ENCODE measurements around the gene NPIPB6.

Gene NPIPB6

GRCh38 chr16:28324235-28324886, 38.9 kb downstream of the NPIPB6 start:
- in situ Hi-C loops (cut with HindIII; ENCODE audit: low sequenced_read_pairs) = no loop called here

DNA sequence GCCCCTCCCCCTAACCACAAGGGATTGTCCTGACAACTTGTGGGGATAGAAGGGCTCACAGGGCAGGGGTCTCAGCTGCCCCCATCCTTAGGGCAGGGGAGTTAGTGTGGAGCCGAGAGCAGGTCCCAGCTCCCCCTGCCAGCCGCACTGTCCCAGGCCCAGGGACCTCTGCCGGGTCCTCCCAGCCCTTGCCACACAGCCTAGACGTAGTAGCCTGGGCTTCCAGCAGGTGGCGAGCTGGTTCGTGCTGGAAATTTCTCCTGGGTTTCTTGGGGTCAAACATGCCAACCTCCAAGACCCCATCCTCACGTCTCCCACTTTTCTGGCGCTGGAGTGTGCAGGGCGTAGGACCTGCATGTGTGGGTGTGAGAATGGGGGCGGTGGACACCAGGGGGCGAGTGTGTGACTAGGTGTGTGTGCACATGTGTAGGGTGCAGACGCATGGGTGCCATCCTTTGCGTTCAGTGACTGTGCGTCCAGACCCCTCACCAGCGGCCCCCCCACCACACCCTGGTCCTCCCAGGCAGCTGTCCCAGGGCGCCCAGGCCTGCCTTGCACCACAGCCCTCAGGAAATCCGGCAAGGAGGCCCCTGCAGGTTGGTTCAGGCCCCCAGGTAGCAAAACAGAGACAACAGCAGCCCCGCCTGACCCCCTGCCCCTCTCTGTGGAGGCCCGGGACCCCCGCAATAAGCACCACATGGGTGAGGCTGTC, 41.5 kb downstream of the NPIPB6 start:
- in situ Hi-C loops (cut with HindIII; ENCODE audit: low sequenced_read_pairs) = no loop called here

GRCh38 chr16:28320741-28321140, 42.6 kb downstream of the NPIPB6 start:
- in situ Hi-C loops (cut with HindIII; ENCODE audit: low sequenced_read_pairs) = no loop called here

GRCh38 chr16:28320023-28320561, 43.2 kb downstream of the NPIPB6 start:
- in situ Hi-C loops (cut with HindIII; ENCODE audit: low sequenced_read_pairs) = no loop called here

DNA sequence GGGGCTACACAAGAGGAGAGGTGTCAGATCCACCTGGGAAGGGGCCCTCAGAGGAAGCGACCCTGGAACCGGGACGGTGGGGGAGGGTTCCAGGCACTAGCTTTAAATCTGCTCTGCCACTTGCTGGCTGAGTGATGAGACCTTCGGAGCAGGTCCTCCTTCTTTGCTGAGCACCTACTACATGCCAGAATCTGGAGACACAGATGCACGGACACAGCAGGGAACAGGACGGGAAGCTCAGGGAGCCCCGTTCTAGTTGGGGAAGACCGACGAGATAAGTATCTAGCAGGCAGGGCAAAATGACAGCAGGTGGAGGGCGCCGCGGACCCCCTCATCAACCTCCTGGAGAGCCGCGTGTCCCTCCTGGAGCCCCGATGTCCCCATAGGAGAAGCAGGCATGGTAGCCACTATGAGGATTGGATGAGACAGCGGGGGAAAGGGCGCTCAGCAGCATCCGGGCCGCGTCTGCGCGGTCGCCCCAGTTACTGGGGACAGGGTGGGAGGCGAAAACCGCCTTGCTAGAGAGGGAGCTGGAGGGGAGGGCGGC, 43.8 kb downstream of the NPIPB6 start:
- in situ Hi-C loops (cut with HindIII; ENCODE audit: low sequenced_read_pairs) = no loop called here

DNA sequence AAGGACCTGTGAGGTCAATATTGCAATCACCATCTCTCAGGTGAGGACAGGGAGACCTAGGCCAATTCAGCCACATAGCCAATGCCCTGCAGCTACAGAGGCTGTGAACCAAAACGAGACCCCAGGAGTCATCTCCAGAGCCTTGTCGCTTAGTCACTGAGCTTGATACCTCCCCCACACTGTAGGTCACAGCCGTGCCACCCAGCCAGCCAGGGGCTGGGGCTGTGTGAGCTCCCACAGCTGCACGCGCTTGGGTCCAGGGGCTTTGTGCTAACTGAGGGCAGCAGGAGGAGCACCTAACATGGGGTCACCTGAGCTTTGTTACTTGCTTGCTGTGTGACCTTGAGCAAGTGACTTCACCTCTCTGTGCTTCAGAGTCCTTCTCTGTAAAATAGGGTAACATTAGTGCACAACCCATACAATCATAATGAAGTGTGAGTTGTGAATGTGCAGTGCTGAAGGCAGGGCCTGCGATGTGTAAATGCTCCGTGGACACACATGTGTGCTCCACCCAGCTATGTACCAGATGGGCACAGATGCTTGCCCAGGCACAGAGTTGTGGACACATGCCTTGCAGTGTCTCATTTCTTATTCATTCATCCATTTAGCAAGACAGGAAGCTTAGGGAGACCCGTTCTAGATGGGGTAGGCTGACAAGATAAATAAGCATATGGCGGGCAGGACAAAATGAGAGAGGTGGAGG, 45.1 kb downstream of the NPIPB6 start:
- in situ Hi-C loops (cut with HindIII; ENCODE audit: low sequenced_read_pairs) = no loop called here

DNA sequence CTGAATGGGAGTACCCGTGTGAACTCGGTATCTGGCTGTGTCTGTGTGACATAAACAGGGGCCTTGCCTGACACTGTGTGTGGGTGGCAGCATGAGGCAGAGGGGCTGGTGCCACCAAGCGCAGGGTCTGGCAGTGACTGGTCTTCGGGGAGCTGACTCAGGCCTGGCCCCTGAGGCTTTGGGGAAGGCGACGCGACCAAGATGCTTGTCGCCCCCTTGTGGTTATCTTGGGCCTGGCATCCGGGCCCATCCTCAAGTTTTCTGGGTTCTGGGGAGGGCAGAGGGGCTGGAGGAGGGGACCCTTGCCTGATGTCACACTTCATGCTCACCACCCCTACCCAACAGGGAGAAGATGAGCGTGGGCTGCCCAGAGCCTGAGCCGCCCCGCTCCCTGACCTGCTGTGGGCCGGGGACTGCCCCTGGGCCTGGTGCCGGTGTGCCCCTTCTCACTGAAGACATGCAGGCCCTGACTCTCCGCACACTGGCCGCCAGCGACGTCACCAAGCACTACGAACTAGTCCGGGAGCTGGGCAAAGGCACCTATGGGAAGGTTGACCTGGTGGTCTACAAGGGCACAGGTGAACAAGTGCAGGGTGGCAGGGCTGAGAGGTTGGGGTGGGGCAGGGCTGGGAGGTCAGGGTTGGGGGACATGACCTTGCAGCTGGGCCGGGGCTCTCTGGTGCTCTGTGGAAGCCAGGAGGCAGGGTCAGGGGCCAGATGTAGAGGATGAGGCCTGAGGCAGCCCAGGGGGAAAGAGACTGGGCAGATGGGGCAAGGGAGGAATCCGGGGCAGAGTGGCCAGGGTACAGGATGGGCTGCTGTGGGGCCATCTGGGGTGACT, 46.0 kb downstream of the NPIPB6 start:
- in situ Hi-C loops (cut with HindIII; ENCODE audit: low sequenced_read_pairs) = no loop called here

DNA sequence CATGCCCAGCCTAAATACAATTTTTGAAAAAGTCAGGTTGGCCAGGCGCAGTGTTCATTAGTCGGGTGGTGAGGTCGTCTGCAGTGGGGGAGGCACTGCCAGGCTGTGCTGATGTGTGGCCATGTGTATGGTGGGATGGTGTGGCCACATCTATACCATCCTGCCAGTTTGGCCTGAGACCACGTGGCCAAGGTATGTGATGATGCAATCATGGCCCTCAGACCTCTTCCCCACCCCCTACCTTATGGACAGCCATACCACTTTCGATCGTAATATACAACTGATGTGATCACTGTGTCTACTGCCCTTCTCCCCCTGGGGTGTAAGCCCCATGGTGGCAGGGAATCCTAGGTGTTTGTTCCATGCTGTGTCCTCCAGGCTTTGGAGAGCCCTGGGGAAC, 47.3 kb downstream of the NPIPB6 start:
- in situ Hi-C loops (cut with HindIII; ENCODE audit: low sequenced_read_pairs) = no loop called here

DNA sequence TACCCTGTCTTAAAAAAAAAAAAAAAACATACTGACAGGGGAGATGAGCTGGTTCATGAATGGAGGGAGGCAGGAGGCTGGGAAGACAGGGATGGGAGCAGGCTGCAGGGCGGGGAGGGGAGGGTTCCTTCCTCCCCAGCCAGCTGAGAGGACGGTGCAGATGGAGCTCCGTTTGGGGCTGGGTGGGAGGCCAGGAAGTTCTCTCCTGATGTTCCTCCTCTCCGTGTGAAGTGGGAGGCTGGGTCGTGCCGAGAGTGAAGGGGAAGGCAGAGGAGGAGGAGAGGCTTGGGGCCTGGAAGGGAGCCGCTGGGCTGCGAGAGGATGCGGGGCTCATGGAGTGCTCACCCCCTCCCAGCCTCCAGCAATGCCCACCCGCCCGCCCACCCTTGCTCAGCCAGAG, 49.7 kb downstream of the NPIPB6 start:
- in situ Hi-C loops (cut with HindIII; ENCODE audit: low sequenced_read_pairs) = no loop called here

DNA sequence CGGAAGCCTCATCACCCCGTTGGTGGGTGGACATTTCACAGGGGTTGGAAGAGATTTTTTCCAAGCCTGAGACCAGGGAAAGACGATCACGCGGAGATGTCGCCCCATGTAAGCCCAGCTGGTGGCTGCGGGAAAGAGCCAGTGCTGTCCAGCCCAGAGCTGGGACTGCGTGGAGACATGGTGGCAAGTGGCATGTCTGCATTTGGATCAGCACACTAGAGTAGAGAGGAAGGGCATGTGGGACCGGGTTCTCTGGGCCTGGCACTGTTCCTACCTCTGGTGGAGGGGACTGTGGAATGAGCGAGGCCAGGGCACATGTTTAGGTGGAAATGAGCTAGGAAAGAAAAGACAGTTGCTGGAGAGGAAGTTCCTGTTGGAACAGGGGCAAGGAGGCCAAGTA, 51.0 kb downstream of the NPIPB6 start:
- in situ Hi-C loops (cut with HindIII; ENCODE audit: low sequenced_read_pairs) = no loop called here

GRCh38 chr16:28311913-28312312, 51.4 kb downstream of the NPIPB6 start:
- in situ Hi-C loops (cut with HindIII; ENCODE audit: low sequenced_read_pairs) = no loop called here

GRCh38 chr16:28311413-28311812, 51.9 kb downstream of the NPIPB6 start:
- in situ Hi-C loops (cut with HindIII; ENCODE audit: low sequenced_read_pairs) = no loop called here

DNA sequence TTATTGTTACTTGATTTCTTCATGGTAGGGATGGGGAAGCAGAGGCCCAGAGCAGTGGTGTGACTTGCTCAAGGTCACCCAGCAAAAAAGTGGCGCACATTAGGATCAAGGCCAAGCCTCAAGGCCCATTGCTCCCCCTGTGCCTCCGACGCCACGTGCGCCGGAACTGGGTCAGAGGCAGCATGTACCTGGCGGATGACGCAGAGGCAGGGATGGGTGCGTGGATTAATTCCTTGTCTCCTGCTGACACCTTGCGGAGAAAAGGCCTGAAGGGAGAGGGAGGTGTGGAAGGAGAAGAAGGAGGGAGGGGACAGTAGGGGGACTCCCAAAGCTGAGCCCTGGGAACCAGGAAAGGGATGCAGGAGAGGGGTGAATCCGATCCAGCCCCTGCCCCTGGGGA, 52.5 kb downstream of the NPIPB6 start:
- in situ Hi-C loops (cut with HindIII; ENCODE audit: low sequenced_read_pairs) = no loop called here

- in situ Hi-C loops (cut with HindIII; ENCODE audit: low sequenced_read_pairs) = no loop called here
These were observed 53.4 kb downstream of the NPIPB6 start for GRCh38 chr16:28309811-28310311.

- in situ Hi-C loops (cut with HindIII; ENCODE audit: low sequenced_read_pairs) = no loop called here
These were observed 54.3 kb downstream of the NPIPB6 start for GRCh38 chr16:28308794-28309584.

DNA sequence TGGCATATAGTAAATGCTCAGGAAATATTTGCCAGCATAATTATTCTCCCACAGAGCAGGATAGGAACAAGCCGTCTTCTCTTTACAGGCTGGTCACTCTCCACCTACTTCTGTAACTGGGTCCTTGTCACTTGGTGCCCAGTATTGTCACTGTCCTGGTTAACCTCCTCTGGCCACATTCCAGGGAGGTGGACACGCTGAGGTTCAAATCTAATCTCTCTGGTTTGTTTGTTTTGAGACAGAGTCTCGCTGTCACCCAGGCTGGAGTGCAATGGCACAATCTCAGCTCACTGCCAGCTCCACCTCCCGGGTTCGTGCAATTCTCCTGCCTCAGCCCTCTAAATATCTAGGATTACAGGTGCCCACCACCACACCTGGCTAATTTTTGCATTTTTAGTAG, 55.4 kb downstream of the NPIPB6 start:
- in situ Hi-C loops (cut with HindIII; ENCODE audit: low sequenced_read_pairs) = no loop called here

DNA sequence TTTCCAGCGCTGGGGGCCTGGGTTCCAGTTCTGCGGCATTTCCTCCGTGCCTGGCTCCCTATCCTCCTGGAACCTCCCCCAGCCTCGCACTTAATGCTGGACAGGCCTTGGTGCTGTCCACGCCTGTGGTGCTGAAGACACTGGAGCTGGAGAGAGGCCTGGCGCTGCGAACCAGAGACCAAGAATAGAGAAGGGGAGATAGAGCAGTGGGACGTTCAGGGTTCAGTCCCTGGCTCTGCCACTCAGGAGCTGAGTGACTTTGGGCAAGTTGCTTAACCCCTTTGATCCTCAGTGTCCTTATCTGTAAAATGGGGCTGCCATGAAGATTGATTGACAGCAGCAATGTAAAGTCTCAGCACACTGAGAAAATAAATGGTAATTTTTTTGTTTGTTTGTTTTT, 59.1 kb downstream of the NPIPB6 start:
- in situ Hi-C loops (cut with HindIII; ENCODE audit: low sequenced_read_pairs) = no loop called here

- in situ Hi-C loops (cut with HindIII; ENCODE audit: low sequenced_read_pairs) = no loop called here
These were observed 60.2 kb downstream of the NPIPB6 start for GRCh38 chr16:28303132-28303531.

- in situ Hi-C loops (cut with HindIII; ENCODE audit: low sequenced_read_pairs) = no loop called here
These were observed 61.7 kb downstream of the NPIPB6 start for GRCh38 chr16:28301620-28302019.

DNA sequence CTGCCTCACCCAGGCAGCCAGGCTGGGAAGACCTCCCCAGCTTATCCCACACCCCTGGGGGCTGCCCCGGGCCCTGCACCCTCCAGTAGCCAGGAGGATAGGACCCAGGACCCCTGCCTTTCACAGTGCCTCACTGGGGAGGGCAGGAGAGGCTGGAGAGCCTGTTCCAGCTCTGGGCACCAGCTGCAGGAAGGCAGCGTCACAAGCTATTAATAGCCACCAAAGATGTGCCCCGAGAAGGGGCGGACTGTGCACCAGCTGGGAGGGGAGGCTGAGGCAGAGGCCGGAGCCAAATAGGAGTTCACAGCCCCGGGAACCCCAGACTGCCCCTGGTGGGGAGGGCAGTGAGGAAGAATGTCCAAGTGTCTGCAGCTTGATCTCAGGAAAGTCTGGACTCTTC, 62.2 kb downstream of the NPIPB6 start:
- in situ Hi-C loops (cut with HindIII; ENCODE audit: low sequenced_read_pairs) = no loop called here

All from endothelial cell of hepatic sinusoid (primary cell).